T-helper 2 cell treated with Interferon-gamma antibody and Interleukin-4, amounts not matched to agents 100 ng/mL and 5 ng/mL, for 36 hours (primary cell): ENCODE data around the gene APRT. TPM values are rescaled to one million over a fixed set of nuclear protein-coding genes. Genes with fewer than 3 reads are reported as not detected.

Experiments
- intact Hi-C: fragments of 100-400 bp; cut with micrococcal nuclease; formaldehyde crosslinking; loops from one replicate; pipeline ENCODE4 v1.15.1; 2023
- total RNA-seq: library from RNA; stranded (reverse); gene quantifications from 2 replicates; pipeline ENCODE4 v1.2.3, GENCODE V29; 2022

APRT gene
- total RNA-seq, result 183 and 196 TPM in 2 replicates

GRCh38 chr16:88811769-88812512 is at the start of gene APRT:
Gene APRT (minus strand): TSS chr16:88811928. CDS start chr16:88811899, 29 bp downstream.
- intact Hi-C loops, result loop anchor here (1.0 to 2.0 kb wide), 3 partner anchors 9 to 359 kb away; partner anchors contain the start of genes CDH15, CDT1 and TRAPPC2L

GRCh38 chr16:88861359-88861758 is 49.6 kb upstream of the APRT start:
- intact Hi-C loops, result no loop called here

- intact Hi-C loops, result loop anchor here (5.0 kb wide), 1 partner anchor 407 kb away; the partner anchor contains the start of gene ZFPM1
Observed at GRCh38 chr16:88859381-88860091, 47.8 kb upstream of the APRT start.

GRCh38 chr16:88857728-88858339 is 46.1 kb upstream of the APRT start:
- intact Hi-C loops, result loop anchor here (1.0 to 5.0 kb wide), 7 partner anchors 47 to 406 kb away; partner anchors contain the start of genes APRT, CDH15 and ZFPM1

GRCh38 chr16:88856828-88857727 is 45.4 kb upstream of the APRT start, which contains the start of the genes GALNS and TRAPPC2L:
Gene GALNS (minus strand): TSS chr16:88856947. CDS start chr16:88856877, 70 bp downstream.
Gene TRAPPC2L (plus strand): TSS chr16:88857127. CDS start chr16:88857151, 24 bp downstream.
- intact Hi-C loops, result loop anchor here (1.0 to 5.0 kb wide), 7 partner anchors 46 to 405 kb away; partner anchors contain the start of genes APRT, CDH15 and ZFPM1

- intact Hi-C loops, result loop anchor here (2.0 to 5.0 kb wide), 4 partner anchors 111 to 404 kb away; partner anchors contain the start of genes CDH15 and ZFPM1
Observed at GRCh38 chr16:88856122-88856827, 44.5 kb upstream of the APRT start.

- intact Hi-C loops, result loop anchor here (2.0 to 5.0 kb wide), 4 partner anchors 111 to 403 kb away; partner anchors contain the start of genes CDH15 and ZFPM1
Observed at GRCh38 chr16:88855736-88856121, 44.0 kb upstream of the APRT start.

GRCh38 chr16:88855176-88855575 is 43.4 kb upstream of the APRT start:
- intact Hi-C loops, result loop anchor here (5.0 kb wide), 1 partner anchor 403 kb away; the partner anchor contains the start of gene ZFPM1

- intact Hi-C loops, result loop anchor here (5.0 kb wide), 1 partner anchor 402 kb away; the partner anchor contains the start of gene ZFPM1
Observed at GRCh38 chr16:88854306-88855111, 42.8 kb upstream of the APRT start.

GRCh38 chr16:88853325-88853941 is 41.7 kb upstream of the APRT start:
- intact Hi-C loops, result no loop called here

- intact Hi-C loops, result no loop called here
Observed at GRCh38 chr16:88851616-88852015, 39.9 kb upstream of the APRT start.

GRCh38 chr16:88850531-88851199 is 38.9 kb upstream of the APRT start:
- intact Hi-C loops, result no loop called here

GRCh38 chr16:88848557-88848956 is 36.8 kb upstream of the APRT start:
- intact Hi-C loops, result no loop called here

- intact Hi-C loops, result no loop called here
Observed at GRCh38 chr16:88847654-88848053, 35.9 kb upstream of the APRT start.

- intact Hi-C loops, result no loop called here
Observed at GRCh38 chr16:88846088-88846487, 34.4 kb upstream of the APRT start.

- intact Hi-C loops, result no loop called here
Observed at GRCh38 chr16:88844419-88845036, 32.8 kb upstream of the APRT start.

- intact Hi-C loops, result no loop called here
Observed at GRCh38 chr16:88843256-88843655, 31.5 kb upstream of the APRT start.
